ENCODE data around the gene ANKRD11.
"Not testable (repeated sequence)": the region's sequence is repeated elsewhere in the genome, so short reads cannot be mapped to it uniquely, and the experiment has no call there.

Gene ANKRD11

DNA sequence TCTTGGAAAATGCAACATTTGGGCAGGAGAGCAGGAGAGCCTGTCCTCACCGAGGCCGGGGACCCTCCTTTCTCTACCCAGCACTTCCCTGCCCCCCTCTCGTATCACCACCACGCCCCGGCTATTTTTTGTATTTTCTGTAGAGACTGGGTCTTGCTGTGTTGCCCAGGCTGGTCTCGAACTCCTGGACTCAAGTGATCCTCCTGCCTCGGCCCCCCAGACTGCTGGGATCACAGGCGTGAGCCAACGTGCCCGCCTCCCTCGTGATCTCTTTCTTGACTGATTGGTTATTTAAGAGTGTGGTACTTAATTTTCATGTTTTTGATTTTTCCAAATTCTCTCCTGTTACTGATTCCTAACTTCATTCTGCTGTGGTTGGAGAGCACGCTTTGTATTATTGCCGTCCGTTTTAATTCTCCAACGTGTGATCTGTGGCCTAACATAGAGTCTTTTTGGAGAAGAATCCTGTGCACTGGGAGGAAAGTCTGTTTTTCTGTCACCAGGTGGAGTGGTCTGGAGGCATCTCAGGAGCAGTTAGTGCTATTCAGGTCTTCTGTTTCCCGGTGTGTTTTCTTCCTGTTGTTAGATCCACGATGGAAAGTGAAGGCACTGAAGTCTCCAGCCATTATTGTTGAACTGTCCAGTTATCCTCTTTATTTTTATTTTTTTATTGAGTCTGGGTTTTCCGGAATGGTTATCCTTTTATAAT lies 232.4 kb downstream of the ANKRD11 start:
- TF ChIP-seq, protein P1, sequence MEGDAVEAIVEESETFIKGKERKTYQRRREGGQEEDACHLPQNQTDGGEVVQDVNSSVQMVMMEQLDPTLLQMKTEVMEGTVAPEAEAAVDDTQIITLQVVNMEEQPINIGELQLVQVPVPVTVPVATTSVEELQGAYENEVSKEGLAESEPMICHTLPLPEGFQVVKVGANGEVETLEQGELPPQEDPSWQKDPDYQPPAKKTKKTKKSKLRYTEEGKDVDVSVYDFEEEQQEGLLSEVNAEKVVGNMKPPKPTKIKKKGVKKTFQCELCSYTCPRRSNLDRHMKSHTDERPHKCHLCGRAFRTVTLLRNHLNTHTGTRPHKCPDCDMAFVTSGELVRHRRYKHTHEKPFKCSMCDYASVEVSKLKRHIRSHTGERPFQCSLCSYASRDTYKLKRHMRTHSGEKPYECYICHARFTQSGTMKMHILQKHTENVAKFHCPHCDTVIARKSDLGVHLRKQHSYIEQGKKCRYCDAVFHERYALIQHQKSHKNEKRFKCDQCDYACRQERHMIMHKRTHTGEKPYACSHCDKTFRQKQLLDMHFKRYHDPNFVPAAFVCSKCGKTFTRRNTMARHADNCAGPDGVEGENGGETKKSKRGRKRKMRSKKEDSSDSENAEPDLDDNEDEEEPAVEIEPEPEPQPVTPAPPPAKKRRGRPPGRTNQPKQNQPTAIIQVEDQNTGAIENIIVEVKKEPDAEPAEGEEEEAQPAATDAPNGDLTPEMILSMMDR (IDR thresholded peaks at IDR 0.05; ENCODE audit: low read depth, low read length, missing control alignments), result no peak
- no peak overlapping the region for H3K4me3 ChIP-seq (ENCODE audit: low read depth, low read length)
- no peak for DNase-seq (ENCODE audit: low read depth)

DNA sequence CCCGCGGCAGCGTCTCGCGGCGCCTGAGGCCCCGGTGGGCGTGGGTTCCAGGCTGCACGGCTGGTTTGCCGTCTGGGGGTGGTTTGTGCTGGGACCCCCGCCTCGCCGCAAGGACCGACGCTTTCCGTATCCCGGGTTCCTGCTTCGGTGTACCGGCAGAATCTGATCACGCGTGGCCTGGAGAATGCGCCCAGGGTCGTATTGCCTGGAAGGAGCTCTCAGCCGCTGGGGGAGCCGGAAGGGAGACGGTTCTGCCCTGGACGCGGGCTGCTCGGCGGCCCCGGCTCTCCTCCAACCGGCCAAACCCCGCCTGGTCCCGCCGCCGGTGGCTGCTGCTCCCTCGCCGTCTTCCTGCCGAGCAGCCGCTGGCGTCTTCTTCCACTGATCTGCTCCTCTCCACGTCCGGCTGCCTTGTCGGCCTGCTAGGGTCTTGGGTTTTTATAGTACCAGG lies 233.1 kb downstream of the ANKRD11 start:
- TF ChIP-seq, protein P1 (IDR thresholded peaks at IDR 0.05; ENCODE audit: low read depth, low read length, missing control alignments), result no peak
- no peak overlapping the region for H3K4me3 ChIP-seq (ENCODE audit: low read depth, low read length)
- DNase-seq (ENCODE audit: low read depth), result no peak

DNA sequence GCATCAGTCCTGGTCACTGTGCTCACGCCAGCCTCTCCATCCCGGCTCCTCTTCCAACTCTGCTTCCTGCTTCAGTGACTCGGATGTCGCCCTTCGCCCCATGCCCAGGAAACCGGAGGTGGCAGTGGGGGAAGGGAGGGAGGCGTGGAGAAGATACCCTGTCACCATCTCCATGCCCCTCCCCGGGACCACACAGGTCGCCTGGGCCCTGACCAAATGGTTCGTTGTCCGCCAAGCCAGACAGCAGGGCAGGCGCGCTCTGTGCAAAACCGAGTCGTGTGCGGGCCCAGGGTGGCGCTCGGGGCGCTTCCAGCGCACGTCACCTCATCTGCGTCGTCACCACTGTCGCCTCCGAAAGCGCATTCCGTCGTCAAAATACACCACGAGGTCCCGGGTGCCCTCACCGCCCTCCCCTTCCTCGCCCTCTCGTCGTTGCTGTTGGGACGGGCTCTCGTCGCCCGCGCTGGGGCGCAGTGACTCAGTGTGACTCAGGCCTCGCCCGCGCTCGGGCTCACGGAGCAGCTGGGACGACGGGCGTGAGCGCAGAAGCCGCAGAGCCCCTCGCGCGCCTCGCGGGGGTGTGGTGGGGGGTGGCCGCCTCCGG lies 233.6 kb downstream of the ANKRD11 start:
- TF ChIP-seq, protein P1 (IDR thresholded peaks at IDR 0.05; ENCODE audit: low read depth, low read length, missing control alignments), result no peak
- no peak for DNase-seq (ENCODE audit: low read depth)
- no peak overlapping the region for H3K4me3 ChIP-seq (ENCODE audit: low read depth, low read length)

DNA sequence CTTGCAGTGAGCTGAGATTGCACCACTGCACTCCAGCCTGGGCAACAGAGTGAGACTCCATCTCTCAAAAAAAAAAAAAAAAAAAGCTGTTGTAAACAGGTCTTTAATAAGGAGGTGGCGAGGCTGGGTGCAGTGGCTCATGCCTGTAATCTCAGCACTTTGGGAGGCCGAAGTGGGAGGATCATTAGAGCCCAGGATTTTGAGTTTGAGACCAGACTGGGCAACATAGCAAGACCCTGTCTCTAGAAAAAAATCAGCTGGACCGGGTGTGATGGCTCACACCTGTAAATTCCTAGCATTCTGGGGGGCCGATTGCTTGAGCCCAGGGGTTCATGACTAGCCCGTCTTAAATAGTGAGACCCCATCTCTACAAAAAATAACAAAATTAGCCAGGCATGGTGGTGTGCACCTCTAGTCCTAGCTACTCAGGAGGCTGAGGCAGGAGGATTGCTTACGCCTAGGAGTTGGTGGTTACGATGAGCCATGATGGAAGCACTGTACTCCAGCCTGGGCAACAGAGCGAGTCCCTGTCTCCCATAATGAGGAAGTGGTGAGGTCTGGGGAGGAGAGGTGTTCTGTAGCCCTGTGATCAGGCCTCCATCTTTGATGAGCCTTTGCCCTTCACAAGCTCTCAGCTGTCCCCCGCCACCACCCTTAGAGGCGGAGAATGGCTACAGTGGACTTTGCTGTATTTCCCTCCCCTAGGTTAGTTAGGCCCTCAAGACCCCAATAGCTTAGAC lies 236.6 kb downstream of the ANKRD11 start:
- H3K4me3 ChIP-seq (ENCODE audit: low read depth, low read length), result no peak overlapping the region
- TF ChIP-seq, protein P1 (IDR thresholded peaks at IDR 0.05; ENCODE audit: low read depth, low read length, missing control alignments), result no peak
- DNase-seq (ENCODE audit: low read depth), result no peak

DNA sequence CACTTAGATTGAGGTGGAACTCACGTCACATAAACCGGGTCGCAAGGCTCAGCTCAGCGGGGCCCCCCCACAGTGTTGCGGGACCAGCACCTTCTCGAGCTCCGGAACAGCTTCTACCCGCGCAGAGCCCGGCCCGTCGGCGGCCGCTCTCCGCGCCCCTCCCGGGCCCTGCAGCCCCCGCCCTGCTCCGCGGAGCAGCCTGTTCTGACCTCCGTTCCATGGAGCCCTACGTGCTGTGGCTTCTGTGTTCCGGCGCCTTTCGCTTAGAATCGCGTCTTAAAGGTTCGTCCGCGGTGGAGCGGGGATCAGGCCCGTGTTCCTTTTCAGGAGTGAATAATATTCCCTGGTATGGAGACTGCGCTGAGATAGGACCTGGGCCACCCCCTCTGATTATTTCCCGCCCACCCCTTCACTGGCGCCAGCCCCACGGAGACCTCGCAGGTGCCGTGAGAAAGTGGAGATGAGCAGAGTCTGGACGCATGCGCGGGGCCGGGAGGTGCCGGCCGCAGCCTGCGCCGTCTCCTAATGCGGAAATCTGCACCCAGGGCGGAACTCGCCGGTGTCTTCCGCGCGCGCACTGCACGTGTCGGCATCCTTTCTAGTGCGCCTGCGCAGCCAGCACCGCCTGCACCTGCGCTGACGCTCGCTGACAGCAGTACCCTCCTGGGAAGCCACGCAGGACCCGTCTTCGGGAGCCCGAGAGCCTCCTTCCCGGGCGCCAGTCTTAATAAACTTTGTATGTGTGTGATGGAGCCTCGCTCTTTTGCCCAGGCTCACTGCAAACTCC lies 242.0 kb downstream of the ANKRD11 start:
- H3K4me3 ChIP-seq (ENCODE audit: low read depth, low read length), result no peak overlapping the region
- TF ChIP-seq, protein P1 (IDR thresholded peaks at IDR 0.05; ENCODE audit: low read depth, low read length, missing control alignments), result no peak
- no peak for DNase-seq (ENCODE audit: low read depth)

DNA sequence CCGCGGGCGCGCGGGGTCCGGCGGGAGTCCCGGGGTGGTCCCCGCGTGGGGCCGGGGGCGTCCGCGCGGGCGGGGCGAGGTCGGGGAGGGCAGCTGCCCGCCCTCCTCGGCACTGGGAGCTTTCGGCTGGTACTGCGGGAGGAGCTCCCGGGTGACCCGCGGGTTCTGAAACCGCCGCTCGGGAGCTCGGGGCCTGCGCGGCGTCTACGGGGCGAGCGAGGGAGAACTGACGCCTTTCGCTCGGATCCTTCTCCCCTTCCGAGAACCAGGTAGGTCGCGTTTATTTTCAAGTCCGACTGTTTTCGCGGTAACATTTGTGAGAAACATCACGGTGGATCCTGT lies 242.7 kb downstream of the ANKRD11 start:
- not testable (repeated sequence) for DNase-seq (ENCODE audit: low read depth); H3K4me3 ChIP-seq (ENCODE audit: low read depth, low read length)

Measured in GM12864 (cell line).